Renal cortex interstitium (tissue), 11 donors: ENCODE results near the gene POLD2. TPM values are rescaled to one million over a fixed set of nuclear protein-coding genes. Genes with fewer than 3 reads are reported as not detected.
A peak's percentile ranks its signal among the peaks of the same experiment; 100 is the strongest.

Experiments used
- DNase-seq, 11 donors: peaks; one replicate each; pipeline ENCODE4 v3.0.0-alpha.2; 2013; ENCODE audit warnings: low read depth in 9 of 11, low spot score in 4 of 11; ENCODE audit errors: extremely low read depth in 1 of 11
- polyA plus RNA-seq, 3 donors: library from polyadenylated mRNA; unstranded; fragments of 120-200 nt; gene quantifications; one replicate each; pipeline ENCODE4 v1.2.1, GENCODE V29; 2013; ENCODE audit not compliant: insufficient read length in 3 of 3

The POLD2 gene
- polyA plus RNA-seq, 3 donors = 107 to 137 (median 110) TPM

DNA sequence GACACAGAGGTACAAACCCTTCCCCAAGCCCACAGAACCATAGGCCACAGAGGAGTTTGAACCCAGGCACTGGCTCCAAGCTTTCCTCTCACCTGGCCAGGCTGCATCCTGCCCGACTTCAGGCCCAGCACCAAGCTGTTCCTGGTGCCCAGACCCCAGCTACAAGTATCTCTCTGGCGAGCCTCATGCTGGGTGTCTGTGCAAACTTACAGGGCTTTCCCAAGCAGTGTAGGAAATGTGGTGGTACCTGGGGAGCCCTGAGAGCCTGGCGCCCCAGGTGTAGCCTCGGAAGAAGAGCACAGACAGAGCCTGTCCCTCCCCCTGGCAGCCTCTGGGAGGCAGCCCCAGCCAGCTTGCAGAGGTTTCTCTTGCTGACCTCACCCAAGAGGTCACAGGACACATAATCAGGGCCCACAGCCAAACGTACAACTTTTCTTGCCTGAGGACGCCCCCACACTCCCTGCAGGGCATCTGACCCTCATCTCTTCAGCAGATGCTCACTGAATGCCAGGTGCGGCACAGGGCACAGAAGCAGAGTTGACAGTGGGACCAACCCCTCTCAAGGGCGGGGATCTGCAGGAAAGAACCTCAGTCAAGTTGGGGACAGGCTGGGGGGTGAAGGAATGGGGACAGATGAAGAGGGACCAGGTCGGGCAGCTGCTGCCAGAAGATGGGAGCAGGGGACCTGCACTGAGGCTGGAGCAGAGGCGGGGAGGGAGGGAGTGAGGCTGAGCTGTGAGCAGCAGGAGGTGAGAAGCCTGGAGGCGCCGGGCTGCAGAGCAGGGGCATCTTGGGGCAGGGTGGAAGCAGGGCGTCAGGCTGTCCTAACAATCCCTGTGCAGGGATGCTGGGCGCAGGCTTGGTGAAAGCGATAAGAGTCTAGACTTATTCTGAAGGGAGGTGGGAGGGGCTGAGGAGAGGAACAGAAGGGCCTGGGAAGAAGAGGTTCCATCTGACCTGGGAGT lies 34.0 kb upstream of the POLD2 start:
- no peak for DNase-seq

DNA sequence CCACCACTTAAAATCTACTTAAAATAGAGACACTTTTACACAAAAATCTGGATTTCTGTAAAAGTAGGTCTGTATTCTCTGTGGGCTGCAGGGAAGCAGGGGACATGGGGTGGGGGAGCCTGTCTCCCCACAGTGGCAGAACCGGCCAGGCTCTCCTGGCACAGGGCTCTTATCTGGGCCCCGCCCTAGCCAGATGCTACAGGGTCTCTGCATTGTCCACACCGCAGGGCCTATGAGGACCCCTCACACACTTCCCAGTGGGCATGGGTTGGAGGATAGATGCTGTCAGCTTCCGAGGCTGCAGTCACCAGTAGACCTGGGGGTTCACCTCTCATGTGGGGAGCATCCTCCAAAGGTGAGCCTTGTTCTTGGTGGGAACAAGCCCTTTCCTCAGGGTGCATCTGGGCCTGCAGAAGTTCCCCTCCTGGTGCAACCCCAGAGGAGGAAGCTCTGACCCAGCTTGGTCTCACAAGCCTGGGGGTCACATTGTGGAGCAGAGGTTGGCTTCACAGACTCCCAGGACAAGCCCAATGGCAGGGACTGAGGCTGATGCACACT lies 33.2 kb upstream of the POLD2 start:
- no peak for DNase-seq

- DNase-seq = no peak
These were observed 32.1 kb upstream of the POLD2 start for GRCh38 chr7:44155191-44156185.

- DNase-seq = no peak
These were observed 31.4 kb upstream of the POLD2 start for GRCh38 chr7:44154703-44155102.

GRCh38 chr7:44153948-44154335 lies 30.6 kb upstream of the POLD2 start:
- no peak for DNase-seq

DNA sequence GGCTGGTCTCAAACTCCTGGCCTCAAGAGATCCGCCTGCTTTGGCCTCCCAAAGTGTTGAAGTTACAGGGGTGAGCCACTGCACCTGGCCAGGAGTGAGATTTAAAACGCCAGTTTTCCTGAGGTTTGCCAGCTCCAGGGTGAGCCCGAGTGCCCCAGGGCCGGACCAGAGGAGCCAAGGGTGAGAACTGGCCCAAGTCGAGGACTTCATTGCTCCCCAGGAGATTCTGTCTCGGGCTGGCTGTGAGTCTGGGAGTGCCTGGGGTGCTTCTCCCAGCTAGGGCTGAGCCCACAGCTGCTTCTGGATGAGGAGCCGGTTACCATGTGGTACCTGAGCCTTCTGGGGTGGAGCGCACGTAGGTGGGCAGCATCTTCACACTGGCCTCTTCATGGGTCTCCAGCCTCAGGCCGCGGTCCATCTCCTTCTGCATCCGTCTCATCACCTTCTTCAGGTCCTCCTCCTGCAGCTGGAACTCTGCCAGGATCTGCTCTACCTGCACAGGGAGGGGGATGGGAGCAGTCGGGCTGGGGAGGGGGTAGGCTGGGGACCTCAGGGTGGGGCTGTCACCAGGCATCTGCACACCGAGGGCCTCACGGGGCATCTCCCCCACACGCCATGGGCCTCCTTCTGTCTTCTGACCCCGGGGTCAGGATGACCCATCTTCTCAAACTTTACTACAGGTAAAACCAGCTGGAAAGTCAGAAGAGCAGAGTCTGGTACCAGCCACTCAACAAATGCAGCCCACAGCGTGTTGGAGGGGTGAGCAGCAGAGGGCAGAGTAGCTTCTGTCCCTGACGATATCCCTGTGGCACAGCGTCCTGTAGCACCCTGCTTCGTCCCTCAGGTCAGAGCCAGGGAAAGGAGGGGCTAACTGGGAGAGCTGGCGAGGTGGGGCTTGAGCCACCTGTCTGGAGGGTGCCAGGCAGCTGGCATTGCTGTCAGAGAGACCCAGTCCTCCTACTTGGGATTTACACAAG lies 29.9 kb upstream of the POLD2 start:
- no peak for DNase-seq

- no peak for DNase-seq
These were observed 28.6 kb upstream of the POLD2 start for GRCh38 chr7:44151956-44152355.

- no peak for DNase-seq
These were observed 27.9 kb upstream of the POLD2 start for GRCh38 chr7:44150966-44151941.

DNA sequence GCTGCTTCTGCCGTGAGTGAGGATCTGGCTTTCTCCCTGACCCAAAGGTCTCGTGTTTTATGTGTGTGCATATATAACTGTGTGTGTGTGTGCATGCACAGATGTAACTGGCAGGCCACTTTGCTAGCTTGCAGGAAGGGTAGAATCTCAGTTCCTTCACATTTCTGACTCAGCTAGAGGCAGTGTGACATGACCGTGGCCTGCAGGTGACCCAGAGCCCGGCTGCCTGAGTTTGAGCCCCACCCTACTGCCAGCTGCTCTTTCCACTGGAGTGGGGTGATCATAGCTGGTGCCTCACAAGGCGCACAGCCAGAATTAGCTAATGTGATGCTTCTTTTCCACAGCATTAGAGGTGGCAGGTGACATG lies 27.1 kb upstream of the POLD2 start:
- no peak for DNase-seq

- DNase-seq = no peak
These were observed 26.5 kb upstream of the POLD2 start for GRCh38 chr7:44149571-44150465.

- no peak for DNase-seq
These were observed 25.7 kb upstream of the POLD2 start for GRCh38 chr7:44148961-44149536.

DNA sequence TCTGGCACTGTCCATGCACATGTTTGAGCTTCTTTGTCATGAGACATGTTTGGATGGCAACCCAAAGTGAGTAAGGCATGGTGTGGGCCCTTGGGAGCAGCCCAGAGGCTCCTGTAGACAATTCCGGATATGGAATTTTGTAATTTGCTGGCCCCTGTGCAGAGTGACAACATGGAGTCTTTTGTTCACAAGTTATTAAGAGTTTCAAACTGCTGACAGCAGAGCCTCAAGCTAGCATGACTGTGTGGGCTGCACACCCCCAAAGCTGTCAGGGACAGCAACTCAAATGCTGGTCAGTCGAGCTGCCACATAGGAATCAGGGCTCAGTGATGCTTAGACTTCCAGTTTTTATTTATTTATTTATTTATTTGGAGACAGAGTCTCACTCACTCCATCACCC lies 24.8 kb upstream of the POLD2 start:
- DNase-seq = no peak

DNA sequence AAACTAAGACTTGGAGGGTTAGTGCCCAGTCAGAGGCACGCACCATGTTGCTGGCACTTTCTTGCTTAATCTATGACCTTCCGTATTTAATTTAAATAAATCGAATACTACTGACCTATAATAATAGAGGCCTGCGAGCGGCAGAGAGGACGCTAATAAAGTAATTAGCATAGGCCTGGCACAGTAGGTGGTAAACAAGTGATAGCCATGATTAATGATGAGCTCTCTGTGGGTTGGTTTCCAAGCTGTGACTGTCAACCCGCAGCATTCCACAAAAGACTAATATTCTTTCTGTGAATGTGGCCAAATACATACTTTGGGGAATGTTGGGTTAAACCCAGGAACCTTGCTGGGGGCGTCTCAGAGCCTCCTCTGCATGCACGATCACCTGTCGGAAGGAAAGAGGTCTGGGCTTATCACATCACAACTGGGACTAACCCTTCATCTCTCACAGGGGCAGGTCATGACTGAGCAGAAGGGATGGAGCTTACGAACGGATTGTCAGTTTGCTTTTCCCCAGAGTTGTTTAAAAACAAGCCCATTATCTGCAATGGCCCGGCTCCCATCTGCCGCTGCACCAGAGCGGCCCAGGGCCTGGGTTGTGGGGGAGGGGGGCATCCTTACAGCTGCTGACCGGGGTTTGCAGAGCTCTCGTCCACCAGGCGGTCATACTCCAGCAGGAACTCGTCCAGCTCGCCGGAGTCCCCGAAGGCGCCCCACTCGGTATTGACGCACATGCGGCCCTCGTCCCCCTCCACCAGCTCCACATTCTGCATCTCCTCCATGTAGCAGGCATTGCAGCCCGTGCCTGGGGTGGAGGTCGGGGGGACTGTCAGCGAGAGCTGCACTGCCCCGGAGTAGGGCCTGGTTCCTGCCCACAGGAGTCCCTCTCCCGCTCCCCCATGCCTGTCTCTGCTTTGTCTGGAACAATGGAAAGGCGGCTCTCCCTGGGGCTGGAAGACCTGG lies 24.0 kb upstream of the POLD2 start:
- peak in 5 of 11 donors; percentile 51 to 72 (median 67) for DNase-seq

DNA sequence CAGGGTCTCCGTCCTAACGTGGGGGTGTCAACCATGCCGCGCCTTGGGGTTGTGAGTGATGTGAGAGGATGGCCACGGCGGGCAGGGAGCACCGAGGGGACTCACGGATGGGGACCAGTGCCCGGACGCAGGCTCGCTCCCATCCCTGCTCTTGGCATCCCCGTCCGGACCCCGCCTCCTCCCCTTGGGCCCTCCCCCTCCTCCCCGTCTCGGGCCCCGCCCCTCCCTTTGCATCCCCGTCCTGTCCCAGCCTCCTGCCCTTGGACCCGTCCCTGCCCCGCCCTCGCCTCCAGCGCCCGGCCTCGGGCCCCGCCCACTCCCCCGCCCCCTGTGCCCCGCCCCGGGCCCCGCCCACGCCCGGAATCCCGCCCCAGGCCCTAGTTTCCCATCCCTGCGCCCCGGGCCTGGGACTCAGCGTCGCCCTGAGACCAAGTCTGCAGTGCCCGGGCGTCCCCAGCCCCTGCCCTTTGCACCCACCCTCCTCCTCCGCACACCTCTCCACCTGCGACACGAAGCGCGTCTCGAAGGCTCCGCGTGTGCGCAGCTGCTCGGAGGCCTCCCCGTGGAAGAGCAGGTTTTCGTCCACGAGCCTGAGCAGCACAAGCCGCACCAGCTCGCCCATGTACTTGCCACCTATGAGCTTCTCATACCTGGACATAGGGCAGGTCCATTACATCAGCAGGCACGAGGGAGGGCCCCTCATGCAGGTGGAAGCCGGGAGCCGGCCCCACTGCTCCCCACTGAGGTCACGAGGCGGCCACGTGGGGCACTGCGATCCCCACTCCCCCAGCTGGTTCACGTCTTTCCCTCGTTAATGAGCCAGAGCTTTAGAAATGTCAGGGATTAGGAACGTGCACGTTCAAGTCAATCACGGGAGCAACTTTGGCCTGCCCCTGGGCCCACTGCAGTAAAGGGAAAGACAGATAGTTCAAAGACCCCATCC lies 22.9 kb upstream of the POLD2 start:
- peak in 4 of 11 donors; percentile 47 to 69 (median 63) for DNase-seq
